Ishikawa (cell line): ENCODE measurements around the gene PTGFRN.

Experiments used
- CREB1 ChIP-seq: IDR thresholded peaks from 2 replicates; pipeline ENCODE4 v1.6.1; 2012; ENCODE audit warnings: low read depth
- EGR1 ChIP-seq: IDR thresholded peaks from 2 replicates; pipeline ENCODE4 v1.6.1; 2012
- EP300 ChIP-seq: IDR thresholded peaks from 2 replicates; pipeline ENCODE4 v1.6.1; 2012; ENCODE audit warnings: borderline replicate concordance
- FOXM1 ChIP-seq: IDR thresholded peaks from 2 replicates; pipeline ENCODE4 v1.6.1; 2012; ENCODE audit warnings: low read depth, borderline replicate concordance
- NFIC ChIP-seq: IDR thresholded peaks from 2 replicates; pipeline ENCODE4 v1.6.1; 2012
- RAD21 ChIP-seq: IDR thresholded peaks from 2 replicates; pipeline ENCODE4 v1.6.1; 2012; ENCODE audit warnings: low read depth
- TAF1 ChIP-seq: IDR thresholded peaks from 2 replicates; pipeline ENCODE4 v1.6.1; 2012; ENCODE audit warnings: low read depth, mild to moderate bottlenecking
- TEAD4 ChIP-seq: IDR thresholded peaks from 2 replicates; pipeline ENCODE4 v1.6.1; 2012
- YY1 ChIP-seq: IDR thresholded peaks from 2 replicates; pipeline ENCODE4 v1.6.1; 2012; ENCODE audit warnings: low read depth
- ZBTB7A ChIP-seq: IDR thresholded peaks from 2 replicates; pipeline ENCODE4 v1.6.1; 2012; ENCODE audit warnings: low read depth
- TF ChIP-seq, protein P1 (sequence below): IDR thresholded peaks from 2 replicates; pipeline ENCODE4 v1.6.1; 2012
- TF ChIP-seq, protein P2 (sequence below): IDR thresholded peaks from 2 replicates; pipeline ENCODE4 v1.6.1; 2012; ENCODE audit warnings: low read depth, mild to moderate bottlenecking
- TF ChIP-seq, protein P3 (sequence below): IDR thresholded peaks from 2 replicates; pipeline ENCODE4 v1.6.1; 2012

DNA sequence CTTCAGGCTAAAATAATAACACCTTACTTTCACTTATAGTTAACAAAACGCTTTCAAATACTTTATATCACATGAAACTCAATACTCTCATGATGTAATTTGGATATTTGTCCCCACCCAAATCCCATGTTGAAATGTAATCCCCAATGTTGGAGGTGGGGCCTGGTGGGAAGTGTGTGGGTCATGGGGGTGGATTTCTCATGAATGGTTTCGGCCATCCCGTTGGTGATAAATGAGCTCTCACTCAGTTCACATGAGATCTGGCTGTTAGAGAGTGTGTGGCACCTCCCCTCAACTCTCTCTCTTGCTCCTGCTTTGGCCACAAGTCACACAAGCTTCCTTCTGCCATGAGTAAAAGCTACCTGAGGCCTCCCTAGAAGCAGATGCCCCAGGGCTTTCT is 22.5 kb upstream of the PTGFRN start:
- no peak for TF ChIP-seq NFIC
- no peak for TF ChIP-seq RAD21
- TF ChIP-seq TAF1 = no peak
- TF ChIP-seq, protein P1, sequence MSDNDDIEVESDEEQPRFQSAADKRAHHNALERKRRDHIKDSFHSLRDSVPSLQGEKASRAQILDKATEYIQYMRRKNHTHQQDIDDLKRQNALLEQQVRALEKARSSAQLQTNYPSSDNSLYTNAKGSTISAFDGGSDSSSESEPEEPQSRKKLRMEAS = no peak
- no peak for TF ChIP-seq CREB1
- TF ChIP-seq EP300 = no peak
- TF ChIP-seq ZBTB7A = no peak
- TF ChIP-seq FOXM1 = no peak
- TF ChIP-seq, protein P2, sequence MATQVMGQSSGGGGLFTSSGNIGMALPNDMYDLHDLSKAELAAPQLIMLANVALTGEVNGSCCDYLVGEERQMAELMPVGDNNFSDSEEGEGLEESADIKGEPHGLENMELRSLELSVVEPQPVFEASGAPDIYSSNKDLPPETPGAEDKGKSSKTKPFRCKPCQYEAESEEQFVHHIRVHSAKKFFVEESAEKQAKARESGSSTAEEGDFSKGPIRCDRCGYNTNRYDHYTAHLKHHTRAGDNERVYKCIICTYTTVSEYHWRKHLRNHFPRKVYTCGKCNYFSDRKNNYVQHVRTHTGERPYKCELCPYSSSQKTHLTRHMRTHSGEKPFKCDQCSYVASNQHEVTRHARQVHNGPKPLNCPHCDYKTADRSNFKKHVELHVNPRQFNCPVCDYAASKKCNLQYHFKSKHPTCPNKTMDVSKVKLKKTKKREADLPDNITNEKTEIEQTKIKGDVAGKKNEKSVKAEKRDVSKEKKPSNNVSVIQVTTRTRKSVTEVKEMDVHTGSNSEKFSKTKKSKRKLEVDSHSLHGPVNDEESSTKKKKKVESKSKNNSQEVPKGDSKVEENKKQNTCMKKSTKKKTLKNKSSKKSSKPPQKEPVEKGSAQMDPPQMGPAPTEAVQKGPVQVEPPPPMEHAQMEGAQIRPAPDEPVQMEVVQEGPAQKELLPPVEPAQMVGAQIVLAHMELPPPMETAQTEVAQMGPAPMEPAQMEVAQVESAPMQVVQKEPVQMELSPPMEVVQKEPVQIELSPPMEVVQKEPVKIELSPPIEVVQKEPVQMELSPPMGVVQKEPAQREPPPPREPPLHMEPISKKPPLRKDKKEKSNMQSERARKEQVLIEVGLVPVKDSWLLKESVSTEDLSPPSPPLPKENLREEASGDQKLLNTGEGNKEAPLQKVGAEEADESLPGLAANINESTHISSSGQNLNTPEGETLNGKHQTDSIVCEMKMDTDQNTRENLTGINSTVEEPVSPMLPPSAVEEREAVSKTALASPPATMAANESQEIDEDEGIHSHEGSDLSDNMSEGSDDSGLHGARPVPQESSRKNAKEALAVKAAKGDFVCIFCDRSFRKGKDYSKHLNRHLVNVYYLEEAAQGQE = no peak
- no peak for TF ChIP-seq TEAD4
- TF ChIP-seq, protein P3, sequence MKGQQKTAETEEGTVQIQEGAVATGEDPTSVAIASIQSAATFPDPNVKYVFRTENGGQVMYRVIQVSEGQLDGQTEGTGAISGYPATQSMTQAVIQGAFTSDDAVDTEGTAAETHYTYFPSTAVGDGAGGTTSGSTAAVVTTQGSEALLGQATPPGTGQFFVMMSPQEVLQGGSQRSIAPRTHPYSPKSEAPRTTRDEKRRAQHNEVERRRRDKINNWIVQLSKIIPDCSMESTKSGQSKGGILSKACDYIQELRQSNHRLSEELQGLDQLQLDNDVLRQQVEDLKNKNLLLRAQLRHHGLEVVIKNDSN = no peak
- no peak for TF ChIP-seq YY1
- no peak for TF ChIP-seq EGR1
